PC-9 (cell line): ENCODE results near the gene AMACR. TPM values are rescaled to one million over a fixed set of nuclear protein-coding genes. Genes with fewer than 3 reads are reported as not detected.

Experiments
- BruUV-seq: library from RNA; stranded (reverse); fragments of 400-500 nt; replicated peaks from 2 replicates; lab custom pipeline; 2021; lab: Mats Ljungman, UMichigan
- CTCF ChIA-PET: fragments of 300-600 bp; sonication (Branson Sonifier 250); formaldehyde crosslinking; loops from one replicate; lab custom pipeline; 2022; ENCODE audit warnings: antibody characterized with exemption; lab: Charles Lee
- POLR2A ChIA-PET: fragments of 300-600 bp; sonication (Branson Sonifier 250); formaldehyde crosslinking; loops from one replicate; lab custom pipeline; 2022; ENCODE audit warnings: antibody characterized with exemption; ENCODE audit not compliant: unreplicated experiment; lab: Charles Lee
- DNase-seq, 2 experiments: peaks; one replicate each; pipeline versions ENCODE4 v3.0.0 to v3.0.0-alpha.2; 2015 to 2022; ENCODE audit warnings: mixed read lengths in 1 of 2
- H2AFZ ChIP-seq: fragments of 200-600 bp; sonication (generic); 2 replicates; pipeline ENCODE4 v1.8.1; 2017; ENCODE audit warnings: antibody characterized with exemption
- H3F3A ChIP-seq: fragments of 200-600 bp; sonication (generic); 2 replicates; pipeline ENCODE4 v1.8.1; 2017; ENCODE audit warnings: antibody characterized with exemption, mild to moderate bottlenecking, low read depth; ENCODE audit not compliant: insufficient read depth
- H3K27ac ChIP-seq: fragments of 200-600 bp; sonication (generic); 2 replicates; pipeline ENCODE4 v1.6.1; 2016; ENCODE audit warnings: mixed run types
- H3K27me3 ChIP-seq: fragments of 200-600 bp; sonication (generic); 2 replicates; pipeline ENCODE4 v1.6.1; 2016; ENCODE audit warnings: low read depth, mixed run types; ENCODE audit not compliant: insufficient read depth
- H3K36me3 ChIP-seq: fragments of 200-600 bp; sonication (generic); 2 replicates; pipeline ENCODE4 v1.6.1; 2016; ENCODE audit warnings: low read depth, mixed run types
- H3K4me1 ChIP-seq: fragments of 200-600 bp; sonication (generic); replicated peaks from 2 replicates; pipeline ENCODE4 v1.6.1; 2016; ENCODE audit warnings: mixed run types; ENCODE audit not compliant: insufficient read depth
- H3K4me2 ChIP-seq: fragments of 200-600 bp; sonication (generic); 2 replicates; pipeline ENCODE4 v1.6.1; 2017; ENCODE audit warnings: mixed run types
- H3K4me3 ChIP-seq: fragments of 200-600 bp; sonication (generic); 2 replicates; pipeline ENCODE4 v1.6.1; 2016; ENCODE audit warnings: mixed run types
- H3K79me2 ChIP-seq: fragments of 200-600 bp; sonication (generic); 2 replicates; pipeline ENCODE4 v1.6.1; 2017; ENCODE audit warnings: low read depth, mixed run types
- H3K9me2 ChIP-seq: fragments of 200-600 bp; sonication (generic); 2 replicates; pipeline ENCODE4 v1.8.1; 2017; ENCODE audit warnings: mild to moderate bottlenecking; ENCODE audit not compliant: insufficient read depth
- H3K9me3 ChIP-seq: fragments of 200-600 bp; sonication (generic); 2 replicates; pipeline ENCODE4 v1.8.1; 2016; ENCODE audit warnings: low read depth; ENCODE audit not compliant: insufficient read depth
- H4K20me1 ChIP-seq: fragments of 200-600 bp; sonication (generic); 2 replicates; pipeline ENCODE4 v1.8.1; 2017; ENCODE audit not compliant: insufficient read depth
- EZH2 ChIP-seq: fragments of 200-600 bp; sonication (generic); IDR thresholded peaks from 2 replicates; pipeline ENCODE4 v1.8.0; 2017; ENCODE audit warnings: antibody characterized with exemption, low read depth
- intact Hi-C: fragments of 100-400 bp; cut with micrococcal nuclease; formaldehyde crosslinking; loops from one replicate; pipeline ENCODE4 v1.10.0; 2022; ENCODE audit not compliant: unreplicated experiment
- total RNA-seq: library from RNA; stranded (reverse); gene quantifications from 2 replicates; pipeline ENCODE4 v1.2.3, GENCODE V29; 2021
- TF ChIP-seq, protein P1 (sequence below): fragments of 200-600 bp; sonication (generic); conservative IDR thresholded peaks from 2 replicates; pipeline ENCODE4 v1.6.1; 2017; ENCODE audit warnings: mixed run types, antibody characterized with exemption, mild to moderate bottlenecking, moderate library complexity

The AMACR gene
- total RNA-seq, 1 experiment from 2014 or later, result 31.2 TPM

DNA sequence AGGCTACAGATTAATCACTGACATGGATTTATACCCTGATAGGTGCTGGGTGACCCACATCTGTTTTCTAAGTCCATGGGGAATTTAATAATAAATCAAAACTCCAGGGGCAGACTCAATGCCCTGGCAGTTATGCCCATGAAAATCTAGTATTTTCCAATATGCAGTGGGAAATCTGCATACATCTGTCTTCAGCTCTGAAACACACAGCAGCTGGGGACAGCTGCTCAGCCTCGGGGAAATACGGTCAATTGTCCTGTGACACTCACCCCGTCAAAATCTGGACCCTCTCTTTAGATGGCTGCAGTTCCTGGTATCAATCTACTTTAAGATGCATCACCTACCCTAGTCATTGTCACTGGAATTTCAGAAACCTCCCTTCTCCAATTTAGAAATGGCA, 47.8 kb upstream of the AMACR start:
- no peaks in the 10 kb centered on the region for H3K9me3 ChIP-seq
- intact Hi-C loops, result no loop called here
- no TSS peak for BruUV-seq
- ChIA-PET CTCF (no interaction called here), POLR2A (no interaction called here)
- H3K27me3 ChIP-seq, result no peaks in the 10 kb centered on the region
- H4K20me1 ChIP-seq, result no peaks in the 10 kb centered on the region
- H3K4me1 ChIP-seq, result no peaks in the 10 kb centered on the region
- H3K27ac ChIP-seq, result no peak overlapping the region
- no peaks in the 10 kb centered on the region for H3F3A ChIP-seq
- H2AFZ ChIP-seq, result no peak overlapping the region
- no peaks in the 10 kb centered on the region for H3K36me3 ChIP-seq
- TF ChIP-seq, protein P1, sequence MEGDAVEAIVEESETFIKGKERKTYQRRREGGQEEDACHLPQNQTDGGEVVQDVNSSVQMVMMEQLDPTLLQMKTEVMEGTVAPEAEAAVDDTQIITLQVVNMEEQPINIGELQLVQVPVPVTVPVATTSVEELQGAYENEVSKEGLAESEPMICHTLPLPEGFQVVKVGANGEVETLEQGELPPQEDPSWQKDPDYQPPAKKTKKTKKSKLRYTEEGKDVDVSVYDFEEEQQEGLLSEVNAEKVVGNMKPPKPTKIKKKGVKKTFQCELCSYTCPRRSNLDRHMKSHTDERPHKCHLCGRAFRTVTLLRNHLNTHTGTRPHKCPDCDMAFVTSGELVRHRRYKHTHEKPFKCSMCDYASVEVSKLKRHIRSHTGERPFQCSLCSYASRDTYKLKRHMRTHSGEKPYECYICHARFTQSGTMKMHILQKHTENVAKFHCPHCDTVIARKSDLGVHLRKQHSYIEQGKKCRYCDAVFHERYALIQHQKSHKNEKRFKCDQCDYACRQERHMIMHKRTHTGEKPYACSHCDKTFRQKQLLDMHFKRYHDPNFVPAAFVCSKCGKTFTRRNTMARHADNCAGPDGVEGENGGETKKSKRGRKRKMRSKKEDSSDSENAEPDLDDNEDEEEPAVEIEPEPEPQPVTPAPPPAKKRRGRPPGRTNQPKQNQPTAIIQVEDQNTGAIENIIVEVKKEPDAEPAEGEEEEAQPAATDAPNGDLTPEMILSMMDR, result no peak
- no peak for TF ChIP-seq EZH2
- no peak for DNase-seq
- H3K79me2 ChIP-seq, result no peaks in the 10 kb centered on the region
- H3K4me2 ChIP-seq, result no peak overlapping the region
- H3K9me2 ChIP-seq, result no peaks in the 10 kb centered on the region
- H3K4me3 ChIP-seq, result no peak overlapping the region

DNA sequence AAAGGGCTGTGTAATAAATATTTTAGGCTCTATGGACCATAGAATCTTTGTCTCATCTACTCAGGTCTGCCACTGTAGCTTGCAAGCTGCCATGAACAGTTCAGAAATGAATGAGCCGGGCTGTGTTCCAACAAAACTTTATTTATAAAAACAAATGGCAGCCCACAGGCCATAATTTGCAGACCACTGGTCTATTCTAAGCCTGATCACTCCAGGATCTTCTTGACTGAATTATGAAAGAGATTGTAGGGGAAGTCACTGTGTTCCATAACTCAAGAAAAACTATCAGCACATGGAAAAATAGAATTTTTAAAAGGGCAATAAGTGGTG, 46.5 kb upstream of the AMACR start:
- CTCF ChIA-PET, result no interaction called here

DNA sequence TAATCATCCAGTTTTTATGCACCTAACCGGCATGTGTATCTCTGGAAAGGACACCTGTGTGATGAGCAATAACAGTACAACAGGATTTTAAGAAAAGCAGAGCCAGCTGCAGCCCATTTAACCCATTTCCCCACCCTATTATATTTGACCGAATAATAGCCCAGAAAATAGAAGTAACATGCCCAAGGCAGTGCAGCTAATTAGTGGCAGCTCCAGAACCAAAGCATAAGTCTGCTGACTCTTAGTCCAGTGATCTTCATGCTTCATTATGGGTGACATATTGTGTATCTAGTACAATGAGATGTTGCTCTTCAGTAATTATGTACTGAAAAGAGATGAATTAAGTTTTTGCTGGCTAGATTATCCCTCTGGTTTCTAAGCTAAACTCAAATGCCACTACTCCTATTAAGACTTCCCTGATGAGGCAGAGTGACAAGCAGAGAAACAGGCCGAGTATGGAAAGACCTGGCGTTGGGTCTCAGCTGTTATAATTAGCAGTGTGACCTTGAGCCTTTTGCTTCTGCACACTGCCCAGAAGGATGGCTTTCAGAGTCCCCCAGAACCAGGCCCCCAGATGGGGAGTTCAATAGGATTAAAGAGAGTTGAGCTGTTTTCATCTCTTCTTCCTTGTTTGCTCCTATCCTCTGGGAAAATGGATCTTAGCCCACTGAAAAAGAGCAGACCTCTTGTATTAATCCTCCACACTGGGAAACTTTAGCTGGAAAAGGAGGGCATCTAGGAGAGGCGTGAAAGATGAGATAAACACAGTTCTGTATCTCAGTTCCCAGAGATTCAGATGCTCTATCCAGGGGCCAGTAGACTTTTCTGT, 45.9 kb upstream of the AMACR start:
- Histone ChIP-seq H3K4me1 (no peaks in the 10 kb centered on the region), H3K9me3 (no peaks in the 10 kb centered on the region), H3K9me2 (no peaks in the 10 kb centered on the region), H3K79me2 (no peaks in the 10 kb centered on the region), H3K27ac (no peak overlapping the region), H3K4me2 (no peak overlapping the region), H3K27me3 (no peaks in the 10 kb centered on the region), H4K20me1 (no peaks in the 10 kb centered on the region), H3F3A (no peaks in the 10 kb centered on the region), H3K4me3 (no peak overlapping the region), H3K36me3 (no peaks in the 10 kb centered on the region), H2AFZ (no peak overlapping the region)
- ChIA-PET CTCF (no interaction called here), POLR2A (no interaction called here)
- no TSS peak for BruUV-seq
- TF ChIP-seq, protein P1, result no peak
- TF ChIP-seq EZH2, result no peak
- intact Hi-C loops, result no loop called here
- DNase-seq, result no peak

More for the DNA sequence above, 46.5 kb upstream of the AMACR start:
- Histone ChIP-seq H2AFZ (no peak overlapping the region), H3K9me2 (no peaks in the 10 kb centered on the region), H3K27ac (no peak overlapping the region), H3K9me3 (no peaks in the 10 kb centered on the region), H4K20me1 (no peaks in the 10 kb centered on the region), H3K4me2 (no peak overlapping the region), H3F3A (no peaks in the 10 kb centered on the region), H3K27me3 (no peaks in the 10 kb centered on the region), H3K36me3 (no peaks in the 10 kb centered on the region), H3K4me1 (no peaks in the 10 kb centered on the region), H3K4me3 (no peak overlapping the region), H3K79me2 (no peaks in the 10 kb centered on the region)
- POLR2A ChIA-PET, result no interaction called here
- intact Hi-C loops, result no loop called here
- no peak for TF ChIP-seq EZH2
- TF ChIP-seq, protein P1, result no peak
- DNase-seq, result no peak
- BruUV-seq, result no TSS peak
